H9 (cell line): ENCODE results near the gene SPPL3. TPM values are rescaled to one million over a fixed set of nuclear protein-coding genes. Genes with fewer than 3 reads are reported as not detected.

Experiments used
- DNase-seq: peaks from one replicate; pipeline ENCODE4 v3.0.0-alpha.2; 2017
- H2AFZ ChIP-seq: one replicate; pipeline ENCODE4 v1.6.1; 2013; ENCODE audit warnings: mild to moderate bottlenecking, low read length, control low read depth, moderate library complexity
- H2AK5ac ChIP-seq: 2 replicates; pipeline ENCODE4 v1.6.1; 2013; ENCODE audit warnings: low read length, control low read depth, mixed read lengths; ENCODE audit not compliant: insufficient read length
- H2BK120ac ChIP-seq: one replicate; pipeline ENCODE4 v1.6.1; 2013; ENCODE audit warnings: low read depth, mild to moderate bottlenecking, low read length, control low read depth, inconsistent platforms; ENCODE audit not compliant: poor library complexity, severe bottlenecking
- H2BK12ac ChIP-seq: 2 replicates; pipeline ENCODE4 v1.6.1; 2013; ENCODE audit warnings: low read length, control low read depth, mixed read lengths, low read depth; ENCODE audit not compliant: insufficient read length
- H2BK15ac ChIP-seq: 2 replicates; pipeline ENCODE4 v1.6.1; 2013; ENCODE audit warnings: low read depth, low read length, control low read depth
- H2BK20ac ChIP-seq: one replicate; pipeline ENCODE4 v1.6.1; 2013; ENCODE audit warnings: low read depth, mild to moderate bottlenecking, low read length, control low read depth, inconsistent platforms; ENCODE audit not compliant: poor library complexity, severe bottlenecking
- H2BK5ac ChIP-seq: 2 replicates; pipeline ENCODE4 v1.6.1; 2013; ENCODE audit warnings: low read length, control low read depth, mixed read lengths; ENCODE audit not compliant: insufficient read length
- H3K14ac ChIP-seq: 2 replicates; pipeline ENCODE4 v1.6.1; 2013; ENCODE audit warnings: low read length, control low read depth; ENCODE audit not compliant: insufficient read depth
- H3K18ac ChIP-seq: 2 replicates; pipeline ENCODE4 v1.6.1; 2013; ENCODE audit warnings: low read depth, mild to moderate bottlenecking, mixed read lengths, low read length, control low read depth; ENCODE audit not compliant: insufficient read length
- H3K23ac ChIP-seq: 2 replicates; pipeline ENCODE4 v1.6.1; 2013; ENCODE audit warnings: low read length, control low read depth, mixed read lengths, low read depth; ENCODE audit not compliant: insufficient read length
- H3K23me2 ChIP-seq: 2 replicates; pipeline ENCODE4 v1.6.1; 2013; ENCODE audit warnings: low read depth, mild to moderate bottlenecking, mixed read lengths, low read length, control low read depth; ENCODE audit not compliant: insufficient read length, poor library complexity, severe bottlenecking
- H3K27ac ChIP-seq: 2 replicates; pipeline ENCODE4 v1.5.1; 2013; ENCODE audit warnings: low read length, control low read depth, mixed read lengths, low read depth; ENCODE audit not compliant: insufficient read length
- H3K27me3 ChIP-seq: 2 replicates; pipeline ENCODE4 v1.6.1; 2013; ENCODE audit warnings: low read length, control low read depth, inconsistent platforms; ENCODE audit not compliant: insufficient read depth
- H3K4ac ChIP-seq: 2 replicates; pipeline ENCODE4 v1.6.1; 2013; ENCODE audit warnings: low read depth, mild to moderate bottlenecking, control low read depth, inconsistent platforms, low read length, moderate library complexity
- H3K4me1 ChIP-seq: 2 replicates; pipeline ENCODE4 v1.6.1; 2013; ENCODE audit warnings: low read length, control low read depth, inconsistent platforms; ENCODE audit not compliant: insufficient read depth
- H3K4me2 ChIP-seq: 2 replicates; pipeline ENCODE4 v1.6.1; 2013; ENCODE audit warnings: low read length, control low read depth, mixed read lengths; ENCODE audit not compliant: insufficient read length, insufficient read depth
- H3K56ac ChIP-seq: 2 replicates; pipeline ENCODE4 v1.6.1; 2013; ENCODE audit warnings: low read depth, mild to moderate bottlenecking, mixed read lengths, low read length, control low read depth; ENCODE audit not compliant: insufficient read length
- H3K79me1 ChIP-seq: 2 replicates; pipeline ENCODE4 v1.6.1; 2013; ENCODE audit warnings: low read depth, mild to moderate bottlenecking, moderate library complexity, low read length, control low read depth, inconsistent platforms; ENCODE audit not compliant: insufficient read depth, poor library complexity, severe bottlenecking
- H3K79me2 ChIP-seq: 2 replicates; pipeline ENCODE4 v1.6.1; 2013; ENCODE audit warnings: low read length, control low read depth, inconsistent platforms; ENCODE audit not compliant: insufficient read depth
- H3K9ac ChIP-seq: 2 replicates; pipeline ENCODE4 v1.6.1; 2013; ENCODE audit warnings: low read length, control low read depth, mixed read lengths; ENCODE audit not compliant: insufficient read length; ENCODE audit errors: extremely low read depth
- H3K9me3 ChIP-seq: one replicate; pipeline ENCODE4 v1.6.1; 2013; ENCODE audit warnings: low read depth, low read length, inconsistent platforms; ENCODE audit not compliant: control insufficient read depth
- H3T11ph ChIP-seq: one replicate; pipeline ENCODE4 v1.6.1; 2013; ENCODE audit warnings: mild to moderate bottlenecking, low read length, control low read depth, inconsistent platforms
- H4K20me1 ChIP-seq: one replicate; pipeline ENCODE4 v1.6.1; 2013; ENCODE audit not compliant: control insufficient read depth, insufficient read length, insufficient read depth
- H4K5ac ChIP-seq: 2 replicates; pipeline ENCODE4 v1.6.1; 2013; ENCODE audit warnings: low read depth, mild to moderate bottlenecking, mixed read lengths, low read length, control low read depth; ENCODE audit not compliant: insufficient read length
- H4K8ac ChIP-seq: replicated peaks from 2 replicates; pipeline ENCODE4 v1.6.1; 2013; ENCODE audit warnings: low read length, control low read depth, mixed read lengths, low read depth; ENCODE audit not compliant: insufficient read length
- H4K91ac ChIP-seq: 2 replicates; pipeline ENCODE4 v1.6.1; 2013; ENCODE audit warnings: low read depth, mild to moderate bottlenecking, moderate library complexity, mixed read lengths, low read length, control low read depth; ENCODE audit not compliant: insufficient read length
- H3K27ac Mint-ChIP-seq, 3 experiments: 2 replicates in 2 of 3; 3 replicates in 1 of 3; pipeline ENCODE4 v1.8.0; 2020 to 2021; ENCODE audit warnings: mixed read lengths in 3 of 3, mild to moderate bottlenecking in 1 of 3, moderate library complexity in 1 of 3
- H3K27me3 Mint-ChIP-seq: 2 replicates; pipeline ENCODE4 v1.8.0; 2021; ENCODE audit warnings: low read depth, mild to moderate bottlenecking, moderate library complexity, mixed read lengths
- H3K36me3 Mint-ChIP-seq, 3 experiments: 2 replicates in 2 of 3; 3 replicates in 1 of 3; pipeline ENCODE4 v1.8.0; 2020 to 2021; ENCODE audit warnings: low read depth in 3 of 3, mixed read lengths in 3 of 3; ENCODE audit not compliant: insufficient read depth in 1 of 3
- H3K4me1 Mint-ChIP-seq, 2 experiments: 2 replicates each; pipeline ENCODE4 v1.8.0; 2020; ENCODE audit warnings: mixed read lengths in 2 of 2
- H3K4me3 Mint-ChIP-seq, 2 experiments: 2 replicates in 1 of 2; 3 replicates in 1 of 2; pipeline ENCODE4 v1.8.0; 2020 to 2021; ENCODE audit warnings: mild to moderate bottlenecking in 2 of 2, mixed read lengths in 2 of 2, moderate library complexity in 1 of 2
- H3K9me3 Mint-ChIP-seq, 2 experiments: 2 replicates in 1 of 2; 3 replicates in 1 of 2; pipeline ENCODE4 v1.8.0; 2020; ENCODE audit warnings: mild to moderate bottlenecking in 2 of 2, mixed read lengths in 2 of 2, moderate library complexity in 1 of 2
- WGBS: extraction: QIAGEN DNeasy Blood & Tissue Kit; methylation state at CpG from one replicate; pipeline ENCODE4 v1.1.7; 2013; ENCODE audit warnings: missing lambda C conversion rate, low lambda C conversion rate, mixed read lengths; ENCODE audit not compliant: insufficient read length; ENCODE audit errors: extremely low coverage; 5-methylcytosine and 5-hydroxymethylcytosine counted together
- total RNA-seq: library from RNA; stranded (reverse); gene quantifications from 2 replicates; pipeline ENCODE4 v1.2.1, GENCODE V29; 2021
- TF ChIP-seq, protein P1 (sequence below): fragments of 200-600 bp; sonication (generic); conservative IDR thresholded peaks from 3 replicates; pipeline ENCODE4 v1.8.0; 2021; ENCODE audit warnings: antibody characterized with exemption, mild to moderate bottlenecking

The SPPL3 gene
- total RNA-seq, 1 experiment from 2014 or later = 46.3 TPM

DNA sequence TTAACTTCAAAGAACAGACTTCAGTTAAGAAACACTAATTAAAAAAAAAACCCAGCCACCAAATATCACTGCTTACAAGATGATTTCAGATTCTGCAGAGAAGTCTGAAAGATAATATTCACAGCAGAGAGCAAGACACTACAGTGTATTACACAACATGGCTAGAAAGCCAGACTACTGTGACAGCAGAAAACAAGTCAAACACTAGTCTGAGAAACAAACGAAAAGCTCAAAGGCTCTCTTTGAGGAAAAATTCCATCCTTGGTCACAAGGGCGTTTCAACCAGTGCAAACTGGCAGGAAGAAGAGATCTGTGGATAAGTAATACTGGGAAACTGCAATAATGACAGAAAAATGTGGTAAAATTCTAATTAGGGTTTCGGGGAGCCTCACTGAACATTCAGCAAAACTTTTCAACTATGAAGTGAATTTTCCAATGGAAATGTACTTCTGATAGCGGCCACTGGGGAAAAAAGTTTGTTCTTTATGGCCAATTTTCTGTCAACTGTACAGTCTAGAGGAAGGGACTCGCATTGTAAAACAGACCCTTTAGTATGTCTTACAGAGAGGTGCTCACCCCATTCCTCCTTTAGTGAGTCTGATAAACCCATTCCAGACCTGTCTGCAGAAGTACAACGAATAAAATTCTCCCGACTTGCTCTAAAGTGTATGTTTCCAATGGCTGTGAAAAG is 128.2 kb downstream of the SPPL3 start:
- no CpG with 5 or more reads among the region's 7 CpGs for WGBS
- Mint-ChIP-seq H3K27me3 (no peaks in the 10 kb centered on the region), H3K36me3 (peaks cover 0 to 8% (median 5%) of the 10 kb centered on the region in 3 experiments; a peak in 5 of 7 replicates), H3K4me1 (peaks cover 14 to 15% of the 10 kb centered on the region in 2 experiments), H3K9me3 (no peaks in the 10 kb centered on the region), H3K4me3 (no peak overlapping the region), H3K27ac (no peak overlapping the region; a peak in 1 of 7 replicates)
- H2AFZ ChIP-seq = no peak overlapping the region
- no peaks in the 10 kb centered on the region for H4K20me1 ChIP-seq
- H4K91ac ChIP-seq = no peak overlapping the region
- no peak overlapping the region for H3K23ac ChIP-seq
- TF ChIP-seq, protein P1, sequence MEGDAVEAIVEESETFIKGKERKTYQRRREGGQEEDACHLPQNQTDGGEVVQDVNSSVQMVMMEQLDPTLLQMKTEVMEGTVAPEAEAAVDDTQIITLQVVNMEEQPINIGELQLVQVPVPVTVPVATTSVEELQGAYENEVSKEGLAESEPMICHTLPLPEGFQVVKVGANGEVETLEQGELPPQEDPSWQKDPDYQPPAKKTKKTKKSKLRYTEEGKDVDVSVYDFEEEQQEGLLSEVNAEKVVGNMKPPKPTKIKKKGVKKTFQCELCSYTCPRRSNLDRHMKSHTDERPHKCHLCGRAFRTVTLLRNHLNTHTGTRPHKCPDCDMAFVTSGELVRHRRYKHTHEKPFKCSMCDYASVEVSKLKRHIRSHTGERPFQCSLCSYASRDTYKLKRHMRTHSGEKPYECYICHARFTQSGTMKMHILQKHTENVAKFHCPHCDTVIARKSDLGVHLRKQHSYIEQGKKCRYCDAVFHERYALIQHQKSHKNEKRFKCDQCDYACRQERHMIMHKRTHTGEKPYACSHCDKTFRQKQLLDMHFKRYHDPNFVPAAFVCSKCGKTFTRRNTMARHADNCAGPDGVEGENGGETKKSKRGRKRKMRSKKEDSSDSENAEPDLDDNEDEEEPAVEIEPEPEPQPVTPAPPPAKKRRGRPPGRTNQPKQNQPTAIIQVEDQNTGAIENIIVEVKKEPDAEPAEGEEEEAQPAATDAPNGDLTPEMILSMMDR = no peak; the same call in 2 of the 3 replicates
- H3K79me1 ChIP-seq = no peaks in the 10 kb centered on the region
- H3K9me3 ChIP-seq = no peaks in the 10 kb centered on the region
- H3K56ac ChIP-seq = no peak overlapping the region
- no peak overlapping the region for H3K4me2 ChIP-seq
- H3K18ac ChIP-seq = no peak overlapping the region
- no peaks in the 10 kb centered on the region for H3K4me1 ChIP-seq
- H3T11ph ChIP-seq = no peak overlapping the region
- no peak overlapping the region for H2BK20ac ChIP-seq
- no peak overlapping the region for H4K5ac ChIP-seq
- H4K8ac ChIP-seq = no peak overlapping the region
- H3K27me3 ChIP-seq = no peaks in the 10 kb centered on the region
- no peak overlapping the region for H3K9ac ChIP-seq
- no peak overlapping the region for H3K14ac ChIP-seq
- no peak overlapping the region for H2BK15ac ChIP-seq
- H3K79me2 ChIP-seq = no peaks in the 10 kb centered on the region
- no peak overlapping the region for H3K4ac ChIP-seq
- H3K23me2 ChIP-seq = no peaks in the 10 kb centered on the region
- no peak overlapping the region for H3K27ac ChIP-seq
- H2AK5ac ChIP-seq = no peak overlapping the region
- no peak overlapping the region for H2BK120ac ChIP-seq
- no peak for DNase-seq
- H2BK12ac ChIP-seq = no peak overlapping the region
- no peak overlapping the region for H2BK5ac ChIP-seq
